Measurements from ENCODE around the gene PRG3. TPM values are rescaled to one million over a fixed set of nuclear protein-coding genes. Genes with fewer than 3 reads are reported as not detected.

PRG3 gene
- total RNA-seq, 1 donor from 2014 or later, result not detected

GRCh38 chr11:57394203-57394965 lies 13.4 kb upstream of the PRG3 start:
- H3K4me3 Mint-ChIP-seq (ENCODE audit: unreplicated experiment), result no peak overlapping the region
- no peaks in the 10 kb centered on the region for H3K36me3 Mint-ChIP-seq (ENCODE audit: unreplicated experiment)
- no peaks in the 10 kb centered on the region for H3K4me1 Mint-ChIP-seq (ENCODE audit: low read depth, unreplicated experiment)
- no peaks in the 10 kb centered on the region for H3K9me3 Mint-ChIP-seq (ENCODE audit: unreplicated experiment)
- DNase-seq, result no peak
- TF ChIP-seq CTCF (IDR thresholded peaks at IDR 0.05; ENCODE audit: partially characterized antibody, unreplicated experiment), result no peak
- H3K27ac Mint-ChIP-seq (ENCODE audit: unreplicated experiment), result no peak overlapping the region
- no peaks in the 10 kb centered on the region for H3K27me3 Mint-ChIP-seq (ENCODE audit: unreplicated experiment)

GRCh38 chr11:57392763-57393105 lies 11.8 kb upstream of the PRG3 start:
- Mint-ChIP-seq H3K4me3 (ENCODE audit: unreplicated experiment) (no peak overlapping the region), H3K27ac (ENCODE audit: unreplicated experiment) (no peak overlapping the region), H3K27me3 (ENCODE audit: unreplicated experiment) (no peaks in the 10 kb centered on the region), H3K4me1 (ENCODE audit: low read depth, unreplicated experiment) (no peaks in the 10 kb centered on the region), H3K36me3 (ENCODE audit: unreplicated experiment) (no peaks in the 10 kb centered on the region), H3K9me3 (ENCODE audit: unreplicated experiment) (no peaks in the 10 kb centered on the region)
- no peak for TF ChIP-seq CTCF (IDR thresholded peaks at IDR 0.05; ENCODE audit: partially characterized antibody, unreplicated experiment)
- DNase-seq, result no peak

GRCh38 chr11:57392066-57392762 lies 11.3 kb upstream of the PRG3 start:
- DNase-seq, result no peak
- Mint-ChIP-seq H3K36me3 (ENCODE audit: unreplicated experiment) (no peaks in the 10 kb centered on the region), H3K4me1 (ENCODE audit: low read depth, unreplicated experiment) (no peaks in the 10 kb centered on the region), H3K27ac (ENCODE audit: unreplicated experiment) (no peak overlapping the region), H3K4me3 (ENCODE audit: unreplicated experiment) (no peak overlapping the region), H3K9me3 (ENCODE audit: unreplicated experiment) (no peaks in the 10 kb centered on the region), H3K27me3 (ENCODE audit: unreplicated experiment) (no peaks in the 10 kb centered on the region)
- TF ChIP-seq CTCF (IDR thresholded peaks at IDR 0.05; ENCODE audit: partially characterized antibody, unreplicated experiment), result no peak

GRCh38 chr11:57391539-57391938 lies 10.6 kb upstream of the PRG3 start:
- no peak for TF ChIP-seq CTCF (IDR thresholded peaks at IDR 0.05; ENCODE audit: partially characterized antibody, unreplicated experiment)
- DNase-seq, result no peak
- no peak overlapping the region for H3K4me3 Mint-ChIP-seq (ENCODE audit: unreplicated experiment)
- H3K9me3 Mint-ChIP-seq (ENCODE audit: unreplicated experiment), result no peaks in the 10 kb centered on the region
- no peaks in the 10 kb centered on the region for H3K36me3 Mint-ChIP-seq (ENCODE audit: unreplicated experiment)
- H3K27me3 Mint-ChIP-seq (ENCODE audit: unreplicated experiment), result no peaks in the 10 kb centered on the region
- no peaks in the 10 kb centered on the region for H3K4me1 Mint-ChIP-seq (ENCODE audit: low read depth, unreplicated experiment)
- no peak overlapping the region for H3K27ac Mint-ChIP-seq (ENCODE audit: unreplicated experiment)

- H3K4me3 Mint-ChIP-seq (ENCODE audit: unreplicated experiment), result no peak overlapping the region
- no peaks in the 10 kb centered on the region for H3K27me3 Mint-ChIP-seq (ENCODE audit: unreplicated experiment)
- H3K36me3 Mint-ChIP-seq (ENCODE audit: unreplicated experiment), result no peaks in the 10 kb centered on the region
- no peaks in the 10 kb centered on the region for H3K4me1 Mint-ChIP-seq (ENCODE audit: low read depth, unreplicated experiment)
- no peak for DNase-seq
- H3K27ac Mint-ChIP-seq (ENCODE audit: unreplicated experiment), result no peak overlapping the region
- no peaks in the 10 kb centered on the region for H3K9me3 Mint-ChIP-seq (ENCODE audit: unreplicated experiment)
- TF ChIP-seq CTCF (IDR thresholded peaks at IDR 0.05; ENCODE audit: partially characterized antibody, unreplicated experiment), result no peak
Observed at GRCh38 chr11:57391111-57391510, 10.2 kb upstream of the PRG3 start.

Data from glutamatergic neuron (in vitro differentiated cells).